GM12878 (cell line): ENCODE results near the gene ASB15. TPM values are rescaled to one million over a fixed set of nuclear protein-coding genes. Genes with fewer than 3 reads are reported as not detected.

Experiments used
- ATAC-seq: fragments of 200-7000 bp; cut with Tn5 transposase; 3 replicates; pipeline ENCODE4 v1.9.1; 2020; ENCODE audit warnings: mild to moderate bottlenecking, moderate library complexity
- BruUV-seq: library from RNA; stranded (reverse); fragments of 400-500 nt; replicated peaks from 2 replicates; lab custom pipeline; 2021; lab: Mats Ljungman, UMichigan
- CTCF ChIA-PET: fragments of 300-600 bp; sonication (Branson Sonifier 250); formaldehyde crosslinking; extraction: SDS; loops from one replicate; lab custom pipeline; 2021; ENCODE audit warnings: inconsistent platforms; lab: Yijun Ruan, JAX
- POLR2A ChIA-PET: fragments of 350-600 bp; formaldehyde crosslinking; extraction: SDS; loops from one replicate; lab custom pipeline; 2021; ENCODE audit warnings: inconsistent platforms; lab: Charles Lee
- RAD21 ChIA-PET: fragments of 300-600 bp; sonication (Branson Sonifier 250); formaldehyde crosslinking; loops from one replicate; lab custom pipeline; 2023; ENCODE audit warnings: antibody characterized with exemption; ENCODE audit not compliant: unreplicated experiment; lab: Charles Lee
- SMC1A ChIA-PET: fragments of 300-600 bp; sonication (Branson Sonifier 250); formaldehyde crosslinking; loops from one replicate; lab custom pipeline; 2023; ENCODE audit not compliant: unreplicated experiment, uncharacterized antibody; lab: Charles Lee
- DNase-seq: peaks from one replicate; pipeline ENCODE4 v3.0.0-alpha.2; 2011; ENCODE audit warnings: low read depth, low spot score
- FAIRE-seq: peaks from 3 replicates; lab custom pipeline; 2011; peaks lifted over from hg19 to GRCh38; lab: Jason Lieb, UNC
- H2AFZ ChIP-seq: 2 replicates; pipeline ENCODE4 v1.6.0; 2011; ENCODE audit warnings: low read depth, low read length, control low read depth; ENCODE audit not compliant: control insufficient read depth
- H3K27ac ChIP-seq: 2 replicates; pipeline ENCODE4 v1.5.1; 2011; ENCODE audit warnings: control low read depth; ENCODE audit not compliant: control insufficient read depth, insufficient read depth
- H3K27me3 ChIP-seq, 2 experiments: replicated peaks in 1 of 2; 2 replicates each; pipeline versions ENCODE4 v1.6.0 to v1.6.1; 2011; ENCODE audit warnings: low read length in 1 of 2; ENCODE audit not compliant: control insufficient read depth in 2 of 2, insufficient read depth in 2 of 2
- H3K36me3 ChIP-seq, 2 experiments: 2 replicates each; pipeline ENCODE4 v1.5.1; 2011; ENCODE audit warnings: low read length in 1 of 2; ENCODE audit not compliant: control insufficient read depth in 2 of 2, insufficient read depth in 2 of 2
- H3K4me1 ChIP-seq: 2 replicates; pipeline ENCODE4 v1.6.1; 2011; ENCODE audit warnings: mild to moderate bottlenecking, low read length, moderate library complexity, mixed read lengths; ENCODE audit not compliant: control insufficient read depth, insufficient read depth
- H3K4me2 ChIP-seq: 2 replicates; pipeline ENCODE4 v1.6.0; 2011; ENCODE audit warnings: control low read depth; ENCODE audit not compliant: control insufficient read depth, insufficient read depth
- H3K4me3 ChIP-seq: fragments of 200-600 bp; sonication (generic); 2 replicates; pipeline ENCODE4 v1.5.1; 2016
- H3K79me2 ChIP-seq: 2 replicates; pipeline ENCODE4 v1.6.0; 2011; ENCODE audit warnings: low read length; ENCODE audit not compliant: control insufficient read depth, insufficient read depth
- H3K9ac ChIP-seq: 2 replicates; pipeline ENCODE4 v1.8.0; 2011; ENCODE audit warnings: low read length, control low read depth, mixed read lengths; ENCODE audit not compliant: control insufficient read depth, insufficient read depth
- H3K9me3 ChIP-seq: replicated peaks from 3 replicates; pipeline ENCODE4 v1.5.1; 2011; ENCODE audit warnings: mild to moderate bottlenecking, low read length; ENCODE audit not compliant: control insufficient read depth, insufficient read depth
- H4K20me1 ChIP-seq: 2 replicates; pipeline ENCODE4 v1.6.0; 2011; ENCODE audit not compliant: control insufficient read depth, insufficient read depth
- EP300 ChIP-seq, 2 experiments: fragments of 150-350 bp in 1 of 2; IDR thresholded peaks; 2 replicates each; pipeline ENCODE4 v1.6.1; 2011 to 2012; ENCODE audit warnings: low read depth in 2 of 2, low read length in 2 of 2, borderline replicate concordance in 1 of 2, improper control_type of control experiment in 1 of 2, inconsistent platforms in 1 of 2; ENCODE audit not compliant: control insufficient read depth in 1 of 2
- MEF2A ChIP-seq: IDR thresholded peaks from 2 replicates; pipeline ENCODE4 v1.6.1; 2011; ENCODE audit warnings: low read depth, mild to moderate bottlenecking, low read length, moderate library complexity; ENCODE audit not compliant: insufficient read depth
- MEF2B ChIP-seq: fragments of 450-650 bp; IDR thresholded peaks from 2 replicates; pipeline ENCODE4 v1.6.1; 2018; ENCODE audit warnings: mild to moderate bottlenecking, moderate library complexity; ENCODE audit not compliant: partially characterized antibody, poor library complexity, severe bottlenecking
- MXI1 ChIP-seq: fragments of 150-350 bp; IDR thresholded peaks from 2 replicates; pipeline ENCODE4 v1.6.1; 2011; ENCODE audit warnings: low read depth, mild to moderate bottlenecking, inconsistent platforms, low read length, improper control_type of control experiment
- WGBS: methylation state at CpG from one replicate; pipeline ENCODE4 v1.1.6; 2016; ENCODE audit warnings: low lambda C conversion rate; ENCODE audit not compliant: insufficient replicate concordance, insufficient coverage; ENCODE audit errors: missing lambda C conversion rate; 5-methylcytosine and 5-hydroxymethylcytosine counted together
- in situ Hi-C: fragments of 300-500 bp; cut with MboI; formaldehyde crosslinking; loops from 9 replicates; pipeline ENCODE4 v1.14.3; 2018; ENCODE audit warnings: mixed read lengths
- intact Hi-C: fragments of 100-400 bp; cut with micrococcal nuclease; formaldehyde crosslinking; loops from one replicate; pipeline ENCODE4 v1.14.2; 2022; ENCODE audit not compliant: unreplicated experiment
- polyA plus RNA-seq, 11 experiments: library from polyadenylated mRNA; depleted of rRNA in 4 of 11; unstranded in 6 of 11; stranded (reverse) in 5 of 11; fragments of >200 nt; fragmentation: Nextera tagmentation in 4 of 11; fragmentation: Illumina TruSeq in 1 of 11; extraction: Ambion mirVana in 4 of 11; extraction: Trizol in 1 of 11; gene quantifications; 1 replicate in 1 of 11; 2 replicates in 10 of 11; pipeline versions ENCODE4 v1.2.1 to v1.2.3, GENCODE V29; 2011 to 2016; ENCODE audit warnings: inconsistent platforms in 2 of 11, missing spikeins in 2 of 11, low read depth in 1 of 11
- total RNA-seq, 4 experiments: library from RNA; depleted of rRNA in 3 of 4; stranded (reverse); fragments of >200 nt in 3 of 4; fragmentation: Illumina TruSeq in 1 of 4; extraction: Trizol in 1 of 4; gene quantifications; 2 replicates each; pipeline versions ENCODE4 v1.2.1 to v1.2.3, GENCODE V29; 2013 to 2021

ASB15 gene
- total and polyA plus RNA-seq, 10 of the 15 experiments (the other 5 are each of a cell fraction or from before 2014, with no cell fraction given) = not detected

DNA sequence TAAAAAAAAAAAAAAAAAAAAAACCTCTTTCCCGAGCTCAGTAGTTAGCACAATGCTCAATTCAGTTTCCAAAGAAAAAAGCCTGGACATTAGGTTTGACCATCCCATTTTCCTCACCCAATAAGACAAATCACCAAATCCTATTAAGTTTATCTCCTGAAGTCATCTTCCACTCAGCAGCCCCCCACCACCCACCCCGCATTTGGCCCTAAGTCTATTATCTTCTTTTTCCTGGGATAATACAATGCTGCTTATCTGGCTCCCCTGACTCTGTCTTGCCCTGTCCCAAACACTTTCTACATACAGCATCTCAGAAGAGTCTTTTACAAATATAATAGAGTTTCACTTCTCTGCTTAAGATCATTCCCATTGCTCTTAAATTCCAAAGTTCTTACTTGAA is 36.3 kb downstream of the ASB15 start:
- 3% methylated on average over 2 of the region's 2 CpGs for WGBS
- Histone ChIP-seq H3K27me3 (no peaks in the 10 kb centered on the region; a peak in 1 of 4 replicates), H3K79me2 (no peaks in the 10 kb centered on the region), H4K20me1 (no peaks in the 10 kb centered on the region), H3K27ac (no peak overlapping the region), H2AFZ (no peak overlapping the region), H3K4me3 (no peak overlapping the region), H3K9me3 (no peaks in the 10 kb centered on the region), H3K4me1 (no peaks in the 10 kb centered on the region), H3K36me3 (no peaks in the 10 kb centered on the region), H3K4me2 (no peak overlapping the region), H3K9ac (no peak overlapping the region)
- in situ Hi-C loops (no loop called here), intact Hi-C loops (loop anchor here (5.0 kb wide), 1 partner anchor 229 kb away; no protein-coding TSS in a partner anchor)
- no peak for FAIRE-seq
- DNase-seq = no peak
- POLR2A ChIA-PET = interaction anchor here (0.6 kb wide), 1 partner anchor 910 kb away, joined by 3 read pairs; no protein-coding TSS in a partner anchor
- no peak for ATAC-seq
- CTCF ChIA-PET = interaction anchor here (0.6 to 3.2 kb wide), 2 partner anchors 15 to 169 kb away, joined by 3 to 25 read pairs; no protein-coding TSS in a partner anchor
- SMC1A ChIA-PET = interaction anchor here (3.5 kb wide), 1 partner anchor 234 kb away, joined by 14 read pairs; no protein-coding TSS in a partner anchor
- RAD21 ChIA-PET = interaction anchor here (1.0 to 1.2 kb wide), 2 partner anchors 234 to 1687 kb away, joined by 3 to 5 read pairs; no protein-coding TSS in a partner anchor
- BruUV-seq = no TSS peak
- TF ChIP-seq MEF2B (no peak), EP300 (IDR thresholded peaks at IDR 0.05; ENCODE audit: borderline replicate concordance in 1 of 2, control insufficient read depth in 1 of 2, low read depth in 2 of 2, low read length in 2 of 2) (no peak), MXI1 (no peak)

- intact Hi-C loops (loop anchor here (5.0 kb wide), 1 partner anchor 228 kb away; no protein-coding TSS in a partner anchor), in situ Hi-C loops (no loop called here)
- no peaks in the 10 kb centered on the region for H3K9me3 ChIP-seq
- SMC1A ChIA-PET = no interaction called here
- WGBS = 82% methylated on average over 2 of the region's 2 CpGs
- H3K4me3 ChIP-seq = no peak overlapping the region
- H3K9ac ChIP-seq = no peak overlapping the region
- RAD21 ChIA-PET = no interaction called here
- no peak for ATAC-seq
- POLR2A ChIA-PET = interaction anchor here (0.6 kb wide), 1 partner anchor 130 kb away, joined by 3 read pairs; no protein-coding TSS in a partner anchor
- no peaks in the 10 kb centered on the region for H3K36me3 ChIP-seq
- BruUV-seq = no TSS peak
- FAIRE-seq = no peak
- CTCF ChIA-PET = interaction anchor here (1.1 to 1.3 kb wide), 2 partner anchors 29 to 232 kb away, joined by 3 read pairs; no protein-coding TSS in a partner anchor
- no peaks in the 10 kb centered on the region for H4K20me1 ChIP-seq
- H3K79me2 ChIP-seq = no peaks in the 10 kb centered on the region
- H3K27ac ChIP-seq = no peak overlapping the region
- no peak overlapping the region for H2AFZ ChIP-seq
- no peaks in the 10 kb centered on the region; a peak in 1 of 4 replicates for H3K27me3 ChIP-seq
- DNase-seq = no peak
- H3K4me2 ChIP-seq = no peak overlapping the region
- TF ChIP-seq MEF2A = no peak
- no peaks in the 10 kb centered on the region for H3K4me1 ChIP-seq
Measured at GRCh38 chr7:123639631-123640030, 38.0 kb downstream of the ASB15 start.
